Measurements from ENCODE around the gene NOTCH2. TPM values are rescaled to one million over a fixed set of nuclear protein-coding genes. Genes with fewer than 3 reads are reported as not detected.
A peak's percentile ranks its signal among the peaks of the same experiment; 100 is the strongest.

NOTCH2 gene
- total and polyA plus RNA-seq, 3 experiments from 2014 or later, result 24.7 to 53.9 (median 47.1) TPM

DNA sequence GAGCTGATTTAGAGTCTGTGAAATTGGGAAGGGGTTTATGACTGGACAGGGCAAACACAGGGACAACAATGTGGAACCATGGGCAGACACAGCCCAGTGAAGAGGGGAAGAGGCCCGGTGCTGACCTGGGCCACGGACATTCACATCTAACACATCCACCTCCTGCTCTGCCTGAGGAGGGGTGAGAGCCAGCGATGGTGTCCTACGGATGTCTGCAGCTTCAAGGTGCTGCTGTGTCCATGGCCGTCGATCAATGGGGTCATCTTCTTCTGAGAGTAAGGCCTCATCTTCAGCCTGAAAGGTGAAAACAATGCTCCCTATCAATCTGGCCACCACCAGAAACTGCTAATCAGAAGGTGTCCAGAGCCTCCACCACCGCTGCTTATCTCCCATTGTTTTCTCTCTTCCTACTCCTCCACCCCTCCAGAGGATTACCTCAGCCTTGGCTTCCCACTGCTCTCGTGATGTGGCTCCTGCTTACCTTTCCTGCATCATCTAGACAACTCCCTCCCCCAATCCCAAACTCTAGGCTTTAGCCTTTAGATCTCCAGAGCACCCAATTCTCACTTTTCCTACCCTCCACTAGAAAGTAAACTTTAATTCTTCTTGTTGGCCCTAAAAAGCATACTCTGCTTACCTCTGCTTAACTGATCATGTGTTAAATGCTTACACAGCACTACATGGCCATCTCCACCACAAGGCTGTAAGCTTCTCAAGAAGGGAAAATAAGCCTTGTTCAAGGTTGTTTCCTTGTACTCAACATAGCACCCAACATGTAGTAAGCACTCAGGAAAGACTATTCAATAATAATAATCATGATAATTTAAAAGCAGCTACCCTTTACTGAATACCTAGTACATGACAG is 149.1 kb downstream of the NOTCH2 start:
- H3K27me3 Mint-ChIP-seq, result no peaks in the 10 kb centered on the region
- no peaks in the 10 kb centered on the region for H3K4me1 Mint-ChIP-seq
- H3K27ac Mint-ChIP-seq, result peak overlapping the region in 2 of 8 donors; percentile 15 to 52
- H3K4me1 ChIP-seq (ENCODE audit: insufficient read depth, low read length), result no peaks in the 10 kb centered on the region
- peaks cover 36% of the 10 kb centered on the region for H3K36me3 ChIP-seq (ENCODE audit: insufficient read depth, low read length)
- no peaks in the 10 kb centered on the region for H3K27me3 ChIP-seq (ENCODE audit: insufficient read depth, low read length, poor library complexity, severe bottlenecking)
- DNase-seq, result no peak
- peaks cover 34 to 99% (median 56%) of the 10 kb centered on the region in 3 donors for H3K36me3 Mint-ChIP-seq
- no peak overlapping the region for H3K4me3 ChIP-seq (ENCODE audit: low read length)
- H3K9me3 Mint-ChIP-seq, result no peaks in the 10 kb centered on the region
- no peak overlapping the region for H3K27ac ChIP-seq (ENCODE audit: low read depth, low read length)
- ChIA-PET POLR2A (no interaction called here), CTCF (no interaction called here)
- H3K4me3 Mint-ChIP-seq, result no peak overlapping the region
- no peaks in the 10 kb centered on the region for H3K9me3 ChIP-seq (ENCODE audit: low read length)

DNA sequence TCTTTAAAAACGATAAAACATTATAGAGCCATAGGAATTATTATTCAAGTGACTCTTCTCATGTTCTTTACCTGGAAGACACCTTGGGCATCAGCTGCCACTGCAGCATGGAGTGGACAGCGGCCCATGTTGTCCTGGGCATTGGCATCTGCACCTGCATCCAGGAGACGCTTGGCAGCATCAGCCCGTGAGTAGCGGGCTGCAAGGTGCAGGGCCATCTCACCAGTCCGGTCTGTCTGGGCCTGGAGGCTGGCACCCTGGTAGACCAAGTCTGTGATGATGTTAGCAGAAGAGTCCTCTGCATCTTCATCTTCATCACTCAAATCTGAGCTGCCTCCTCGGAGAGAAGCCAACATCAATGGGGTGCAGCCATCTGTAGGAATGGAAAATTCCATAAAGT is 150.2 kb downstream of the NOTCH2 start:
- peaks cover 29% of the 10 kb centered on the region for H3K36me3 ChIP-seq (ENCODE audit: insufficient read depth, low read length)
- CTCF ChIA-PET, result no interaction called here
- POLR2A ChIA-PET, result no interaction called here

DNA sequence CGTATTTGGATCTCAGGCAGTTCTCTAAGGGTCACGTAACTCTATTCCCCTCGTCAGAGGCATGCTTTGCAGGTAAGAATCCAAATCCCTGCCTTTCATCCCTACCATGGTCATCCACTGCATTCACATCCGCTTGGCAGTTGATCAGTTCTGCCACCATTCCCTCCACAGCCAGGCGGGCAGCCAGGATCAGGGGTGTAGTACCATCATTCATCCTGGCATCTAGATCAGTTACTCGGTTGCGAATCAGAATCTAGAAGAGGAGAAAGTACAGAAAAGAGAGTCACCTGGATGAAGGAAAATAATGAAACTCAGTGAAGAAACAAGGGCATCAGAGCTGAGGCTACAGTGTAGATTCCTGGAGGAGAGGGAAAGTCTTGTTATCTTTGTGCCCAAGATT is 151.2 kb downstream of the NOTCH2 start:
- no peaks in the 10 kb centered on the region for H3K27me3 ChIP-seq (ENCODE audit: insufficient read depth, low read length, poor library complexity, severe bottlenecking)
- H3K27ac ChIP-seq (ENCODE audit: low read depth, low read length), result no peak overlapping the region
- Mint-ChIP-seq H3K4me3 (no peak overlapping the region), H3K27me3 (no peaks in the 10 kb centered on the region), H3K36me3 (peaks cover 29 to 98% (median 56%) of the 10 kb centered on the region in 3 donors), H3K27ac (peak overlapping the region in 1 of 8 donors; percentile 22), H3K4me1 (no peaks in the 10 kb centered on the region), H3K9me3 (no peaks in the 10 kb centered on the region)
- DNase-seq, result no peak
- peaks cover 20% of the 10 kb centered on the region for H3K36me3 ChIP-seq (ENCODE audit: insufficient read depth, low read length)
- H3K4me1 ChIP-seq (ENCODE audit: insufficient read depth, low read length), result no peaks in the 10 kb centered on the region
- no peak overlapping the region for H3K4me3 ChIP-seq (ENCODE audit: low read length)
- H3K9me3 ChIP-seq (ENCODE audit: low read length), result no peaks in the 10 kb centered on the region
- ChIA-PET CTCF (no interaction called here), POLR2A (no interaction called here)

More for the DNA sequence above, 150.2 kb downstream of the NOTCH2 start:
- Mint-ChIP-seq H3K4me3 (no peak overlapping the region), H3K36me3 (peaks cover 31 to 99% (median 54%) of the 10 kb centered on the region in 3 donors), H3K9me3 (no peaks in the 10 kb centered on the region), H3K27ac (no peak overlapping the region), H3K4me1 (no peaks in the 10 kb centered on the region), H3K27me3 (no peaks in the 10 kb centered on the region)
- no peak for DNase-seq
- Histone ChIP-seq H3K4me3 (ENCODE audit: low read length) (no peak overlapping the region), H3K27me3 (ENCODE audit: insufficient read depth, low read length, poor library complexity, severe bottlenecking) (no peaks in the 10 kb centered on the region), H3K4me1 (ENCODE audit: insufficient read depth, low read length) (no peaks in the 10 kb centered on the region), H3K27ac (ENCODE audit: low read depth, low read length) (no peak overlapping the region), H3K9me3 (ENCODE audit: low read length) (no peaks in the 10 kb centered on the region)

DNA sequence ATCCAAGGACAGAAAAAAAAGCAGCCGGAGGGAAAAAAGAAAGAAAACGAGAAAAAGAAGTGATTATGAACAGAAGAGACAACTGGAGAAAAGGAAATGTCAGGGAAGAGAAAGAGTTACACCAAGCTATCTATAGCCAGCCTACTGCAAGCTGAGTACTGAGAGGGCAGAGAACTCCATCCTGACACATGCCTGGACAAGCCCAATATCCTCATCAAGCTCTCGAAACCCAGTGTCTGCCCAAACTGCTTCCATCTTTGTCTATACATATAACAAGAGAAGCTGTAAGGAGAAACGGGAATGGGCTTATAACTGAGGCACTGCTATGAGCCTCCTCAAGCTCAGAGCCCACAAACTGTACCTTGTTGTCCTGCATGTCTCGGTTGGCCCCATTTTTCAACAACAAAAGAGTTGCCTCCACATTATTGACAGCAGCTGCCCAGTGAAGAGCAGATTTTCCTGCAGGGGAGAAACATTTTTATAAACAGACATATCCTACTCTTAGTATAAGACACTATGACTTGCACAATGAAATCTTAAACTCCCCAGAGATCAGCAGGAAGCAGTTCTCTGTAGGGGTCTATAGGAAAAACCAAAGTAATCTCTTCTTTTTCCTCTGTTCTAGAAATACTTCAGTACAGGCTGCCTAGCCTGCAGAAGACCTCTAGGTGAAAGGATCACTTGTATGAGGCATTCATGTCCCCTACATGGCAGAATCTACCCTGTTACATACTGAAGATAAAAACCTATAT is 152.0 kb downstream of the NOTCH2 start:
- H3K9me3 Mint-ChIP-seq, result no peaks in the 10 kb centered on the region
- H3K27ac Mint-ChIP-seq, result peak overlapping the region in 5 of 8 donors; percentile 3 to 54 (median 17)
- Histone ChIP-seq H3K27me3 (ENCODE audit: insufficient read depth, low read length, poor library complexity, severe bottlenecking) (no peaks in the 10 kb centered on the region), H3K4me3 (ENCODE audit: low read length) (no peak overlapping the region), H3K4me1 (ENCODE audit: insufficient read depth, low read length) (no peaks in the 10 kb centered on the region), H3K27ac (ENCODE audit: low read depth, low read length) (no peak overlapping the region), H3K9me3 (ENCODE audit: low read length) (no peaks in the 10 kb centered on the region), H3K36me3 (ENCODE audit: insufficient read depth, low read length) (peaks cover 13% of the 10 kb centered on the region)
- peaks cover 22 to 97% (median 57%) of the 10 kb centered on the region in 3 donors for H3K36me3 Mint-ChIP-seq
- ChIA-PET POLR2A (no interaction called here), CTCF (interaction anchor here (0.7 kb wide), 1 partner anchor 10 kb away, joined by 4 read pairs; no protein-coding TSS in a partner anchor)
- H3K27me3 Mint-ChIP-seq, result no peaks in the 10 kb centered on the region
- H3K4me3 Mint-ChIP-seq, result no peak overlapping the region
- no peaks in the 10 kb centered on the region for H3K4me1 Mint-ChIP-seq
- no peak for DNase-seq

DNA sequence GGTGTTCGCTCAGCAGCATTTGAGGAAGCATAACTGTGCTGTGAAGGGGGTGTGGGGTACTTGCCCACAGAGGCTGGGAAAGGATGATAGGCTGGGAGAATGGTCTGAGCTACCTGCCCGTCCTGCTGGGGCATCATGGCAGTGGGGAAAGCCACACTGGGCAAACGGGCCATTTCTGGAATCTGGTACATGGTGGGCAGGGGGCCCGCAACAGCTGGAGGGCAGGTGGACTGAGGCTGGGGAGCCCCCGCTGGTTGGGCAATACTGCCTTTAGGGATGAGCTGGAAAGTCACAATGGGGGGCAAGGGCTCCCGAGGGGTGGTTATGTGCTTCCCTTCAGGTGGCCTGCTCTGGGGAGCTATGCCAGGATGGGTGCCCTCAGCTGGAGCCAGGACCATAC is 153.9 kb downstream of the NOTCH2 start:
- H3K27me3 ChIP-seq (ENCODE audit: insufficient read depth, low read length, poor library complexity, severe bottlenecking), result no peaks in the 10 kb centered on the region

DNA sequence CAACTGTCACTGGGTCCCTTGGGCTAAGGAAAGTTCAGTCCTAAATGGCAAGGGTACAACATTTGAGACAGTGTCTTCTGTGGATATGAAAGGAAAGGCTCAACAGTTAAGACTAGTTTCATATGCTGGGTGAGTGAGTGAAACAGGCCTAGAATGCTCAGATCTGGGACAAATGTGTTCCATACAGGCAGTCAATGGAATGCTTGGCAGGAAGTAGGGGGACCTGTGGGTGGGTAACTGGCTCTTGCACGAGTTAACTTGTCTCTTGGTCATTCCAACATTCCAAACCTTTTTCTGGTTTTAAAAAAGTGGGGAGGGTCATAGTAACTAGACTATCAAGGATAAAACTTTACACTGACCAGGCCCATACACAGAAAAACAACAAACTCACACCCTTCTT is 155.4 kb downstream of the NOTCH2 start:
- H3K4me3 Mint-ChIP-seq, result no peak overlapping the region
- no peak for DNase-seq
- H3K27me3 Mint-ChIP-seq, result no peaks in the 10 kb centered on the region
- Histone ChIP-seq H3K36me3 (ENCODE audit: insufficient read depth, low read length) (peaks cover 4% of the 10 kb centered on the region), H3K4me3 (ENCODE audit: low read length) (no peak overlapping the region), H3K9me3 (ENCODE audit: low read length) (no peaks in the 10 kb centered on the region), H3K27ac (ENCODE audit: low read depth, low read length) (no peak overlapping the region), H3K27me3 (ENCODE audit: insufficient read depth, low read length, poor library complexity, severe bottlenecking) (no peaks in the 10 kb centered on the region), H3K4me1 (ENCODE audit: insufficient read depth, low read length) (no peaks in the 10 kb centered on the region)
- no peaks in the 10 kb centered on the region for H3K9me3 Mint-ChIP-seq
- POLR2A ChIA-PET, result no interaction called here
- H3K4me1 Mint-ChIP-seq, result peaks cover 3 to 6% (median 5%) of the 10 kb centered on the region in 3 donors
- H3K27ac Mint-ChIP-seq, result peak overlapping the region in 2 of 8 donors; percentile 1 to 18
- CTCF ChIA-PET, result no interaction called here
- H3K36me3 Mint-ChIP-seq, result peaks cover 13 to 66% (median 45%) of the 10 kb centered on the region in 3 donors

More for the DNA sequence above, 153.9 kb downstream of the NOTCH2 start:
- Mint-ChIP-seq H3K4me3 (no peak overlapping the region), H3K9me3 (no peaks in the 10 kb centered on the region), H3K27ac (no peak overlapping the region), H3K27me3 (no peaks in the 10 kb centered on the region), H3K36me3 (peaks cover 16 to 79% (median 49%) of the 10 kb centered on the region in 3 donors), H3K4me1 (peaks cover 1 to 5% (median 3%) of the 10 kb centered on the region in 3 donors)
- H3K9me3 ChIP-seq (ENCODE audit: low read length), result no peaks in the 10 kb centered on the region
- H3K4me3 ChIP-seq (ENCODE audit: low read length), result no peak overlapping the region
- no peaks in the 10 kb centered on the region for H3K4me1 ChIP-seq (ENCODE audit: insufficient read depth, low read length)
- POLR2A ChIA-PET, result no interaction called here
- no peak overlapping the region for H3K27ac ChIP-seq (ENCODE audit: low read depth, low read length)
- DNase-seq, result no peak
- peaks cover 4% of the 10 kb centered on the region for H3K36me3 ChIP-seq (ENCODE audit: insufficient read depth, low read length)
- CTCF ChIA-PET, result no interaction called here

DNA sequence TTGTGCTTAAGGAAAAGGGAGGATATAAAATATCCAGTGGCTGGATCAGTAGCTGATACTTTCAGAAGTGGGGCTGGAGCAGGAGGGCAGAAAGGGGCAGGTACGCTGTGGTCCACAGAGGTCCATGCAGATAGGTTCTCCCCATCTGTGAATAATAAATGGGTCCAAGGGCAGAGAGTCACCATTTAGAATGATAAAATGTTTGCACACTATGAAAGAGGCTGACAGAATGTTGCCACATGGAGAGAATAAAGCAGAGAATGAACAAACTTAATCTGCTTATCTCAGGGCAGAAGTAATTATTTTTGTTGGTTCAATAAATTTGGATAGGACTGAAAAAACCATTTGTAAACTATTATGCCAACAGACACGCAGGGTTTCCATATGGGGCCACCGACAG is 156.5 kb downstream of the NOTCH2 start:
- peaks cover 0 to 1% (median 0%) of the 10 kb centered on the region in 5 donors for H3K9me3 Mint-ChIP-seq
- H3K27me3 ChIP-seq (ENCODE audit: insufficient read depth, low read length, poor library complexity, severe bottlenecking), result no peaks in the 10 kb centered on the region
- H3K36me3 ChIP-seq (ENCODE audit: insufficient read depth, low read length), result peaks cover 4% of the 10 kb centered on the region
- H3K36me3 Mint-ChIP-seq, result peaks cover 8 to 55% (median 36%) of the 10 kb centered on the region in 3 donors
- H3K4me3 ChIP-seq (ENCODE audit: low read length), result no peak overlapping the region
- peaks cover 3 to 6% (median 5%) of the 10 kb centered on the region in 3 donors for H3K4me1 Mint-ChIP-seq
- no peak overlapping the region for H3K4me3 Mint-ChIP-seq
- ChIA-PET CTCF (no interaction called here), POLR2A (no interaction called here)
- H3K4me1 ChIP-seq (ENCODE audit: insufficient read depth, low read length), result no peaks in the 10 kb centered on the region
- no peak overlapping the region for H3K27ac Mint-ChIP-seq
- H3K27me3 Mint-ChIP-seq, result peaks cover 0 to 2% of the 10 kb centered on the region in 2 donors
- no peaks in the 10 kb centered on the region for H3K9me3 ChIP-seq (ENCODE audit: low read length)
- H3K27ac ChIP-seq (ENCODE audit: low read depth, low read length), result no peak overlapping the region
- no peak for DNase-seq

DNA sequence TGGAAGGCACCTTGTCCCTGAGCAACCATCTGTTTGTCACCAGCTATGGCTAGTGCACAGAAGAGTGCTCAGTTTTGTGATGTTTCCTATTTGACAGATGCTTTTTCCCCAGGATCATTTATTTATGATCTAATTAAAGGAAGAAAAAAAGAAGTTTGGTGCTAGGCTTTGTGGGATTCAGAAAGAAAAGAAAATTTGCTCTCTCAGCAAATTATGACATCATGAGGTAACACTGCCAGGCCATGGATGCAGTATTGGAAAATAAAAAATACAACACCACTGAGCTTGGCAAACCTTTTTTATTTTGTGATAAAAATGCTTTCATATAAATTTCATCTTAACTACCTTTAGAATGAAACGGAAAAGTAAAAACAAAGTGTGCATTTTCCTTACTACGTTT is 157.7 kb downstream of the NOTCH2 start:
- ChIA-PET CTCF (no interaction called here), POLR2A (no interaction called here)
- Mint-ChIP-seq H3K4me3 (no peak overlapping the region), H3K36me3 (peaks cover 8 to 43% (median 29%) of the 10 kb centered on the region in 3 donors), H3K9me3 (peaks cover 0 to 1% (median 0%) of the 10 kb centered on the region in 5 donors), H3K4me1 (peaks cover 3 to 6% (median 5%) of the 10 kb centered on the region in 3 donors), H3K27me3 (peaks cover 0 to 3% of the 10 kb centered on the region in 2 donors), H3K27ac (no peak overlapping the region)
- no peak for DNase-seq
- Histone ChIP-seq H3K4me3 (ENCODE audit: low read length) (no peak overlapping the region), H3K27ac (ENCODE audit: low read depth, low read length) (no peak overlapping the region), H3K36me3 (ENCODE audit: insufficient read depth, low read length) (peaks cover 4% of the 10 kb centered on the region), H3K9me3 (ENCODE audit: low read length) (no peaks in the 10 kb centered on the region), H3K27me3 (ENCODE audit: insufficient read depth, low read length, poor library complexity, severe bottlenecking) (no peaks in the 10 kb centered on the region), H3K4me1 (ENCODE audit: insufficient read depth, low read length) (no peaks in the 10 kb centered on the region)

Measured in CD8-positive, alpha-beta memory T cell (primary cell).